Hematopoietic multipotent progenitor cell treated with erythropoietin and hydrocortisone succinate and interleukin-3 and kit ligand, for 17 days (in vitro differentiated cells): ENCODE measurements around the gene UNC79.
"Not testable (repeated sequence)": the region's sequence is repeated elsewhere in the genome, so short reads cannot be mapped to it uniquely, and the experiment has no call there.

Experiments
- DNase-seq: peaks from one replicate; pipeline ENCODE4 v3.0.0-alpha.2; 2015; ENCODE audit warnings: low spot score

UNC79 gene

DNA sequence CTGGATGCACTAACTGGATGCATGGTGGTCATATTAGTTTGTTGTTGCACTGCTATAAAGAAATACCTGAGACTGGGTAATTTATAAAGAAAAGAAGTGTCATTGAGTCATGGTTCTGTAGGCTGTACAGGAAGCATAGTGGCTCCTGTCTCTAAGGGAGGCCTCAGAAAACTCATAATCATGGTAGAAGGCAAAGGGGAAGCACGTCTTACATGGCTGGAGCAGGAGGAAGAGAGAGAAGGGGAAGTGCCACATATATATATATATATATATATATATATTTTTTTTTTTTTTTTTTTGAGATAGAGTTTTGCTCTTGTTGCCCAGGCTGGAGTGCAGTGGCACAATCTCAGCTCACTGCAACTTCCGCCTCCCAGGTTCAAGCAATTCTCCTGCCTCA is 62.9 kb downstream of the UNC79 start:
- DNase-seq: not testable (repeated sequence)

DNA sequence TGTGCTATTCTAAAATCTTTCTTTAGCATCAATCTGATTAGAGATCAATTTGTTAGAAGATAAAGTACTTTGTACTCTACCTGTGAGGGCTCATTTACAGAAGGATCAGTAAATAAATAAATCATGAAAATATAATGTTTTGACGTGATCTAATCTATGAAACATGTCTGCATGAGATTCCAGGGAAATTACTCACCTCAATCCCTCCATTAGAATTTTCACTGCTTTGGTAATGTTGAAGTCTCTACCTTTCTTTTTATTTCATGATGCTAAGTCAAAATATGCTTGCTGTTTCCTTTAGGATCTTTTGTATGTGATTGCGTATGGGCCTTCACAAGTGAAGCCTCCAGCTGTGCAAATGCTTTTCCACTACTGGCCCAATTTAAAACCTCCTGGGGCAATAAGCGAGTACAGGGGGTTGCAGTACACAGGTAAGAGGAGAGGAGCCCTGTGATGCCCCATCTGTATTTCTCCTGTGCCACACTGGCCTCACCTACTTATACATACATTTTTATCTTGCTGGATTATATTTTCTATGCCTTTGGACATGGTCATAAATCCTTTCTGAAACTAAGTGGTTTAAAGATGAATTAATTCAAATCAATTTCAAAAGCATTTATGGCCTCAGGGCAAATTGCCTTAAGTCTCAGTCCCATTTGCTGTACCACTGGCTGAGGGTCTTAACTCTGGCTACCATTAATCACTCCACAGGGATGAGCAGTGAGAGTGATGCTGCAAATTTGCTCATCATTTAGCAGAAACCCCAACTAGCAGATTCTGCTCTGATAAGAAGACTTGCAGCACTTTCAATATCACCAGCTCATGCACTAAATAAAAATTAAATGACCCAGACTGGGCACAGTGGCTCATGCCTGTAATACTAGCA is 66.4 kb downstream of the UNC79 start:
- no peak for DNase-seq

DNA sequence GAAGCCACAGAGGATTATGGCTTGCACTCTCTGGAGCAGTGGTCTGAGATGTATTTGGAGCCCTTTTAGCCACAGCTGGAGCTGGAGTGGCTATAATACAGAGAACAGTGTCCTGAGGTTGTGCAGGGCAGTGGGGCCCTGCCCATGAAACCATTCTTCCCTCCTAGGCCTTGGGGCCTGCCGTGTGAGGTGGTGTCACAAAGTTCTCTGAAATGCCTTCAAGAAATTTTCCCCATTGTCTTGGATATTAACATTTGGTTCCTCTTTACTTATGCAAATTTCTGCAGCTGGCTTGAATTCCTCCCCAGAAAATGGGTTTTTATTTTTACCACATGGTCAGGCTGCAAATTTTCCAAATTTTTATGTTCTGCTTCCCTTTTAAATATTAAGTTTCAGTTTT is 79.3 kb downstream of the UNC79 start:
- no peak for DNase-seq

DNA sequence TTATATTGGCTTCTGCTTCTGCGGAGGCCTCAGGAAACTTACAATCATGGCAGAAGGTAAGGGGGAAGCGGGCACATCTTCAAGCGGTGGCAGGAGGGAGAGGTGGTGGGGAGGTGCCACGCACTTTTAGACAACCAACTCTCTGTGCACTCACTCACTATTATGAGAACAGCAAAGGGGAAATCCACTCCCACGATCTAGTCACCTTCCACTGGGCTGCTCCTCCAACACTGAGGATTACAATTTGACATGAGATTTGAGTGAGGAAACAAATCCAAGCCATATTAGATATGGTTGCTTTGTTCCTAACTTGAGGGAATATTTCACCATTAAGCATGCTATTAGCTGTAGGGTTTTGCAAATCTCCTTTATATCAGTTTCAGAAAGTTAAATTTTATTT is 80.3 kb downstream of the UNC79 start:
- DNase-seq: no peak

DNA sequence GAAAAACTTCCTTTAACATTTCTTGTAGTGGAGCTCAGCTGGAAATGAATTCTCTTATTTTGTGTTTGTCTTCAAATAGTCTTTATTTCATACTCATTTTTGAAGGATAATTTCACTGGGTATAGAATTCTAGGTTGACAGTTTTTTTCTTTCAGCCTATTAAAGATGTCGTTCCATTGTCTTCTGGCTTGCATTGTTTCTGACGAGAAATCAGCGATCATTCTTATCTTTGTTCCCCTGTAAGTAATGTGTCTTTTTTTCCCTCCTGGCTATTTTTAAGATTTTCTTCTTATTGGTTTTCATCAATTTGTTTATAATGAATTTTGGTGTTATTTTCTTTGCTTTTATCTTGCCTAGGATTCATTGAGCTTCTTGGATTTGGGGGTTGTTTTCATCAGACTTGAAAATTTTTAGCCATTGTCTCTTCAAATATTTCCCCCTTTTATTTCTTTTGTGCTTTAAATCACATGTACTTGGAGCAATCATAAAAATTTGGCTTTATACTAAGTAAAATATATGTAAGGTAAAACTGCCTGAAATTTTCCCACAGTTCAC is 89.4 kb downstream of the UNC79 start:
- no peak for DNase-seq

DNA sequence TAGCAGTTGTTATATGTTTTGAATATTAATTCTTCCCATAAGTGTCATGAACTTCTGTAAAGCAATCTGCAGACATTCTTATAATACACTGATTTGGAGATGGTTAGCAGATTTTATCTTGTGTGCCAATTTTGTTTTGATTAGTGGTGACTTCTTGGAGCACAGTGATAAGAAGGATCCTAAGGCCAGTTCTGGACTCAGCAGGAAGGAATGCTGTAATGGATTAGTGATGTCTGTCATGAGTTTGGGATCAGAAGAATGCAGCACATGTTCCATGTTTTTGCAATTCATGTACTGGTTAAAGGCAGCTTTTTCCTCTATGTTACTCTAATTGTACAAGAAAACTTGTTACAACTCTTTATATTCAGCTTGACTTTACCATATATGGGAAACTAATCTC is 91.5 kb downstream of the UNC79 start:
- DNase-seq: no peak

DNA sequence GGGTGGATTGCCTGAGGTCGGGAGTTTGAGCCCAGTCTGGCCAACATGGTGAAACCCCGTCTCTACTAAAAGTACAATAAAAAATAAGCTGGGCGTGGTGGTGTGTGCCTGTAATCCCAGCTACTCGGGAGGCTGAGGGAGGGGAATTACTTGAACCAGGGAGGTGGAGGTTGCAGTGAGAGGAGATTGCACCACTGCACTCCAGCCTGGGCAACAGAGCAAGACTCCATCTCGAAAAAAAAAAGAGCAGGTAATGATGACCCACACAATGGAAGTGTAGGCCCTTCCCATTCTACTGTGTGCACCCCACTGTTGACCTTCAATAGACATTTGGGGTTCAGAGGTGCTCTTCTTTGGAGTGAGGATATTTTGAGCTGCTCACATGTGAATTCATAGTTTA is 94.5 kb downstream of the UNC79 start:
- not testable (repeated sequence) for DNase-seq

DNA sequence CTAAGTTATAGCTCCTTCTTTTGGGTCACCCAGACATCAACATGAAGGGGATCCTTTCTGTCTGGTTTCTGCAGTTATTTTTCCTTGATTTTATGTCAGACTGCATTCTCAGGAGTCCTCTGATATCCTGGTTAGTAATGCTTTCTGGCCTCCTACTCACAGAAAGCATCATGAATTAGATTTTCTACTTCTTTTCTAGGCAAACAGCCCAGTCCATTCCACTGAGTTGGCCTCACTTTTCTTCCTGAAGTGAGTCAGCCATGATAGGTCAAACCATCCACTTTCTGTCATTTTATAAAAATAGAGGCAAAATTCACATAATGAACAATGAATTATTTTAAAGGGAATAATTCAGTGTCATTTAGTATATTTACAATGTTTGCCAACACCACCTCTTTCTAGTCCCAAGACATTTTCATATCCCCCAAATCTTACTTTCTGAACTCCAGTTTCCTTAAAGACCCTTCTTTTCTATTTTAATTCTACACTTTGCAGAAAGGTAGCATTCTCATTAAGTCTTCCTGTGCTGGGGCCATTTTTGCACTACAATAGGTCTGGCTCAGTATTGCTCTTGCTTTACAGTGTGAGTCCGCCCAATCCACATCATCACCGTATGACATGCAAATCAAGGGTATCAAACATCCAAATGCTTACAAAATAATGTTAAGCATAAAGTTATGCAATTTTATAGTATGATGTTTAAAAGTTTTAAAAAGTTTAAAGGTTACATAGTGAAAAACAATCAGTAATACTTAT is 95.1 kb downstream of the UNC79 start:
- no peak for DNase-seq

DNA sequence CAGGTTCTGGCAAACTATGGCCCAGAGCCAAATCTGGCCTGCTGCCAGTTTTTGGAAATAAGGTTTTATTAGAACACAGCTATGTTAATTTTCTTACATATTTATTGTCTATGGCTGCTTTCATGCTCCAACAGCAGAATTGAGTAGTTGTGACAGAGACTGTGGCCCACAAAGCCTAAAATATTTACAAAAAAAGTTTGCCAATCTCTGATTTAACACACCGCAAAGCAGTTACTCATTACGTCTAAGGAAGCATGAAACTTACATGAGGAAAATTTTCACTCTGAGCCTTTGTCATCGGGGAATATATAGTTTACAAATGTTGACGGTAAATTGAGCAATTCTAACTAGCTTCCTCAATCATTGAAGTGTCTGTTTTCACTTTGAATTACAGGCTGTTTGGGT is 96.5 kb downstream of the UNC79 start:
- DNase-seq: no peak

DNA sequence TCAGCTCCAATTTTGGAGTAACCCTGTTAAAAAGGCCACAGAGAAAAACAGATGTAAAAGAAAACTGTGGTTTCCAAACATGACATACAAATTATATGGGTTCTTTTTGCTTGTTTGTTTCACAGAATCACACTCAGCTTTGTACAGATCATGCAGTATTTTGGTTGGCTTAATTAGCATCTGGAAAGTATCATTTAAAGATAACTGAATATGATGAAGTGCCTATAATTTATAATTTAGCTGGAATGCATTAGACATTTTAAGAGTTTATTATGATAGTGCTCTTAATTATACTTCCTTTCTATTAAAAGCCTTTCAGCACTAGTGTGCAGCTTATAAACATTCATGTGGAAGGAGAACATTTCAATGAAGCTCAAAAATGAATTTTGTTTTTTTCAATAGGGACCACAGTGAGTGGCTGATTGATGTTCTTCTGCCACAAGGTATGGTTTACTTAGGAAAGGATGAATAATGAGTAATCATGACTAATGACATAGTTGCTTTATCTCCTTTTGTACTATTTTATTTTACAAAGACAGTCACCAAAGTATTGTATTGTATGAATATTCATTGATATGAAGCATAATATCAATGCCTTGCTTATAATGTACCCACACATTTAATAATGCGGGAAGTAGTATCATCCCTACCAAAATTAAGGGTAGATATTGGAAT is 98.3 kb downstream of the UNC79 start:
- no peak for DNase-seq

DNA sequence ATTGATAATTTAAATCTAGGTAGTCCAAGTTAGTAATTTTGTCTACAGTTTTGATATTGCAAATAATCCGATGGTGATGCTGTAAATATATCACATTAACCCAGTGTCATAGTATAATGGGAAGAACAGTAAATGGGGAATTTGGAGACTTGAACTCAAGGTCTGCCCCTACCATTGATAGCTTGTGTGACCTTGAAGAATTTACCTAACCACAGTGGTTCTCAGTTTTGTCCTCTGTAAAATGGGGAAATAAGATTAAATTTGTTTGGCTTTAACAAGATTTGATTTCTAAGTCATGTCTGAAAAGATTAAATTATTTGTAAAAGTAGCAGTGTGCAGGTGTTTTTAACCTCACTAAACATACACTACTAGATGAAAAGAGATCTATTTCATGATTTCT is 100.9 kb downstream of the UNC79 start:
- no peak for DNase-seq

DNA sequence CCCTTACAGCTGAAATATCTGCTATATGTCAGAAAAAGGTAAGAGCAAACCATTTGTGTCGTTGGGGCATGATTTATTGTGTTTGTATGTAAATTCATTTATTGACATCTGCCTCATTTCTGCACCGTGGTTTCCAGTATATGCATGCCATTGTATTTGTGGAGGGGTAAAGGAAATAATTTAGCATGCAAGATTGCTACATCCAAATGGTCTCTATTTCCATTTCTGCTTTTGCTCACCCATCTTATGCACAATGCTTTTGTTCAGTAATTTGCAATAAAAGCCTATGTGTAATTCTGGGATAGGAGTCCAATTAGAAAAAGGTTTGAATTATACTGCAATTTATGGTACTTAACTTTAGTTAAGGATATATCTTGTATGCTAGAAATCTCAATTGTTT is 101.8 kb downstream of the UNC79 start:
- no peak for DNase-seq

DNA sequence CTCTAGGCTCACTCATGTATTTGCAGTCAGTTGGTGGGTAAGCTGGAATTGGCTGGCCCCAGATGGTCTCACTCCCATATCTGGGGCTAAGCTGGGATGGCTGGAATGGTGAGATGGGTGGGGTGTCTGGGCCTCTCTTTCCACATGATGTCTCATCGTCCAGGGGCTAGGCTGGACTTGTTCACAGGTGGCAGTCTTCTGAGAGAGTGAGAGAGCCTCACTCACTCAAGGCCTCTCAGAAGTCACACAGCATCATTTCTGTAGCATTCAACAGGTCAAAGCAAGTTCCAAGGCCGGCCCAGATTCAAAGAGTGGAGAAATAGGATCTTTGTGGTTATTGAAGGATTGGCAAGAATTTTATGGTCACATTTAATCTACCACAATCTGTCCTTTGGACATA is 102.7 kb downstream of the UNC79 start:
- DNase-seq: no peak

DNA sequence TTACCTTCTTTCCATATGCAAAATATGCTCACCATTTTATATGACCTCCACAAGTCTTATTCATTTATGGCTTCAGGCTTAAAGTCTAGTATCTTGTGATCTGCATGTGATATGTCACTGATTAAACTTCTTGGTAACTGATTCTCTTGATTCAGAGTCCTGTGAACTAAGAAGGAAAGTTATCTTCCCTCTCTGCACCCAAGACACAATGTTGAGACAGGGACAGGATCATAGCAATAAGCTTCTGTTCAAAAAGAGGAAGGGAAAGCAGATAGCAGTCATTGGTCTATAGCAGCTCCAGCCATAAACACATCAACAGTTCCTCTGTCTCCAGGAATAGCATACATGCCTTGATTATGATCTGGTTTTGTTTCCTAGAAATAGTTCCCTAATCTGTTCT is 103.1 kb downstream of the UNC79 start:
- no peak for DNase-seq

DNA sequence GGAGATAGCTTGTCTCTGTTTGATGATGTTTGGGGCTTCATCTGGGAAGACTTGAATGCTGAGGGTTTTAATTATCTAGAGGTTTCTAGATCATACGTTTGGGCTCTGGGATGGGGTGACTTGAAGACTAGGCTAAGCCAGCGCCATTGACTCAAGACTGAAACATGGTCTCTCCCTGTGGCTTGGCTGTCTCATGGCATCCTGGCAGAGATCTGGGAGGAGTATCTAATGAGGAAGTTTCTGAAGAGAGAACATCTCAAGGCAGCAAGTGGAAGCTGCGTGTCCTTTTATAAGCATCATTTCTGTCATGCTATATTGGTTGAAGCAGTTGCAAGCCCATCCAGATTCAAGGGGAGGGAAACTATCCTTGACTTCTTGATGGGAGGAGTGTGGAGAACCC is 104.8 kb downstream of the UNC79 start:
- DNase-seq: no peak

DNA sequence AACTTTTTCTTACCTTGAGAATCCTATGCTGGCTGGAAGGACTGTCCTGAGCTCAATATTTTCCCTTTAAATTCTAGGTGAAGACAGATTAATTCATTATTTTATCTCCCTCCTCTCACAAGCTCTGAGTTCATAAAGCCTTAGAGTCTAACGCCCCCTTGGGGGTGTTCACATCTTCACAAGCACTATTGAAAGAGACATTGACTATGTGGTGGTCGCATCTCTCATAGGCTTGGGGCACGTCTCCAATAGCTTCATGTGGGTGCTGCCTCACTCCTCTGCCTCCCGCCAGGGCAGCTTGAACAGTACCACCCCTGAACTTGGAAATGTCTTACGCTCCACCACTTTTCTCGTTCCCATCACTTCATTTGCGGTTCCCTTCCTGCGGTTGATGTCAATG is 106.2 kb downstream of the UNC79 start:
- DNase-seq: no peak

DNA sequence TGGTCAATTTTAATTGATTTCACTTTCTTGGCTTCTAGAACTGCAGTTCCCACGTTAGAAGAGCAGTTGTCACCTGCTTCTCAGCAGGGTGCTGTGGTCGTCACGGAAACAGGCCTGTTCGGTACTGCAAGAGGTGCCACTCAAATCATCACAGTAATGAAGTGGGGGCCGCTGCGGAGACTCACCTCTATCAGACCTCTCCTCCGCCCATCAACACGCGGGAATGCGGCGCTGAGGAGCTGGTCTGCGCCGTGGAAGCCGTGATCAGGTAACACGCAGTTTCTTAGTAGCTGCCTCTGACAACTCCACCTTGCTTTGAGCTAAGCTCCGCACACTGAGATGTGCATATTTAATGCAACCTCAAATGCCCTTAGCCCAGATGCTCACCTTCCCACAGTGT is 107.2 kb downstream of the UNC79 start:
- no peak for DNase-seq

DNA sequence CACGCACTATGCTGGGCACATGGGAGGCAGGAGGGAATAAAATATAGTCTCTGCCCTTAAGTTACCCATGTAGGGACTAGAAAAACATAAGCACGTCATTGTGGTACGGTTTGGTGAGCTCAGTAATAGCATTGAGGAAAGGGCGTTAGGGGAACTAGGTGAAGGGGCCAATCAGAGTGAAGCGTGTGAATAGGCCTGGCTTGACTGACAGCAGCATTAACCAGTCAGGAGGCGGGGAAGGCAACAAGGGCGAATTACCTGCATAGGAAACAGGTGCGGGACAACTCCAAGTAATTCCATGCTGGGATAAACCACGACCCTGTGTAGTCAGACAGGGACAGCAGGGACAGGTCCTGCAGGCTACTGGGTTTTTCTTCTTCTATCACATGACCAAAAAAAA is 107.7 kb downstream of the UNC79 start:
- no peak for DNase-seq

DNA sequence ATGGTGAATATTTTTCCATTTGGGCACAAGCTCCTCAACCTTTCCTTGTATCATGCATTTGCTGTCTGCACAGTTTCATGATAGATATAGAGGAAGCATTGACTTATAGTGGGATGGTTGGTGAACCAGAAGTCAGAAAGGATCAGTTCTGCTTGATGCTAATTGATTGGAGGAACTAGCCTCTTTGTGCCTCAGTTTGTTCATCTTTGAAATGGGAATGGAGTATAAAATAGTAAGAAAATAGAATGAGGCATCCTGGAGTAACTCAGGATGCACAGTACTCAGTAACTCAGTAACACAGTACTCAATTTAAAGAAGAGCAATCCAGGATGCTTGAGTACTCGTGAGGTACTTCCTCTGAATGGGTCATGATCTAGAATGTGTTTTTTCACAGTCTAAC is 109.5 kb downstream of the UNC79 start:
- DNase-seq: no peak

DNA sequence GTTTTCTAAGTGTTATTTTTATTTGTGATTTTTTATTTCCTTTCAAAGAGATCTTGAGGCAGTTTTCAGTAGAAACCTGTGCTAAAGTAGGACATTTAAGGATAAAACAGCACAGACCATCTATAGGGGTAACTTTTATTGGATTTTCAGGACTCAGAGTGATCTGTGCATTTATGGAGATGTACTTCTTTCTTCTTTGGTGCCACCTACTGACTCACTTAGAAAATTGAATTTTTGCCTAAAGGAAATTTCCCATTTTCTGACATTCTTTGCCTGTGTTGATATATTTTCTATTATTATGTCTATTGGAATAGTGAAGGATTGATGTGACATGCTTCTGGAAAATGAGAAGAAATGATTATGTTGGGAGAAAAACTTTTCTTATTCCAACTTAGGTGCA is 113.0 kb downstream of the UNC79 start:
- DNase-seq: no peak

DNA sequence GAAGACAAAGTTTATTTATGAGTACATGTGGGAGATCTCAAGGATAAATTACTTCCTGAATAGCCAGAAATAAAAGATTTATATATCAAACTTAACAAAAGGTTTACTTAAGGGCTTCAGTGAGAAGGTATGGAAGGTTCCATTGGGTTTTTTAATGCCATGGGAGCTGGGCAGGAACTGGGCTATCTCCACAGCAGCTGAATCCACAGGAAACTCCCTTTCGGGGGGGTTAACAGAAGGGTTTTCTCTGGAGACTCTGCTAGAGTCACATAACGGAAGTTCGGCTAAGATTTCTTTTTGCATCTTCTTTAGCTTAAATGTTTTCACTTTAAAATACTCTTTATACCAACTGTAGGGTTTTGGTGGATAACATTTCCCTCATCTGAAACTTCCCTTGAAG is 113.5 kb downstream of the UNC79 start:
- DNase-seq: no peak

DNA sequence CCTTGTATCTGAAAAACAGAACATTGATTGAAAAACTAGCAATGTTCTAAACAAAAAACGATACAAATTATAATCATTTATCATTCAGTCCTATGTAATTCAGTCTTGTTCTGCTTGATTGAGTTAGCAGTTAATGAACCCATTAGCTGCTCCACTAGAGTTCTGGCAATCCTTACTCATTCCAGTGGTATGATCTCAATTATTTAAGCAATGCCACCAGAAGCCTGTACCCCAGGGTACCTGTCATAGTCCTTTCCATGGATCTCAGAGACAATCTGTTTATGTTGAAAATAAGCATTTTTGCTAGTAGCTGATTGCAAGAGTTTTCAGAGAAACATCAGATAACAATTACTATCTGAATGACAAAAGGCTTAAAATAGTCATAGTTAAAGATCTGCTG is 115.9 kb downstream of the UNC79 start:
- no peak for DNase-seq
